ENCODE data around the gene TMEM248. TPM values are rescaled to one million over a fixed set of nuclear protein-coding genes. Genes with fewer than 3 reads are reported as not detected.
"Not testable (repeated sequence)": the region's sequence is repeated elsewhere in the genome, so short reads cannot be mapped to it uniquely, and the experiment has no call there.

Gene TMEM248
- total and polyA plus RNA-seq, 2 donors (not counting 3 experiments of a cell fraction or from before 2014, with no cell fraction given) = 107 to 220 TPM

DNA sequence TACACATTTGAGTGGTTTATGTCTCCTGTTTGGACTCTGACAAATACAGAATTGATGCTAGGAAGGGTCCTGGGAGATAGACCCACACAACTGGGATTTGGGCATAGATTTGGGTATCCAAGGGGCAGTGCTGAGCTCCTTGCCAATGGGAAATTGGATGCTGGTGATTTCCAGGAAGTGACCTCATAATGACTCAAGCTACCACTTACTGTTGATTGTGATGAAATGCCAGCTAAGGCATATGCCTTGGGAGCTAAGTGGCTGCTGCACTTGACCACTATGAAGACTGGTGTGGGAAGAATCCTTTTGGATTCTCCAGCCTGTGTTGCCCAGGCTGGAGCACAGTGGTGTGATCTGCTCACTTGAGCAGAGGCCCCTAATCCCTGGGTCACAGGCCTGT, 36.5 kb upstream of the TMEM248 start:
- H3K79me2 ChIP-seq (ENCODE audit: control insufficient read depth, insufficient read depth, low read length); H3K9me1 ChIP-seq (replicated peaks; ENCODE audit: control insufficient read depth, extremely low read depth, insufficient read depth, low read length); H3K4me1 ChIP-seq (ENCODE audit: control insufficient read depth, extremely low read depth, insufficient read depth, low read length); H3K27me3 ChIP-seq (ENCODE audit: control insufficient read depth in 2 of 2, insufficient read depth in 2 of 2, low read length in 2 of 2); H3K4me2 ChIP-seq (ENCODE audit: insufficient read depth, low read length); BruUV-seq (replicated peaks); H3K9me3 ChIP-seq (replicated peaks; ENCODE audit: control insufficient read depth, insufficient read depth, low read length); H3K36me3 ChIP-seq (ENCODE audit: control insufficient read depth in 2 of 2, extremely low read depth in 1 of 2, insufficient read depth in 2 of 2, low read length in 2 of 2); H3K9ac ChIP-seq (replicated peaks; ENCODE audit: extremely low read depth, insufficient read depth, low read length); H3K4me3 ChIP-seq (replicated peaks in 1 of 3; ENCODE audit: insufficient read depth in 1 of 3, low read depth in 1 of 3, low read length in 3 of 3); H3K27ac ChIP-seq (ENCODE audit: insufficient read depth, low read depth, low read length); dilution Hi-C loops (cut with MboI; ENCODE audit: extremely low pct_ligation_motif_present, low sequenced_read_pairs); H4K20me1 ChIP-seq (replicated peaks; ENCODE audit: control insufficient read depth, extremely low read depth, insufficient read depth, low read length); H2AFZ ChIP-seq (ENCODE audit: low read depth, low read length); intact Hi-C loops (cut with micrococcal nuclease): not testable (repeated sequence)
- peak; percentile 13 for DNase-seq (ENCODE audit: low read depth, low spot score)
- POLR2A ChIA-PET = interaction anchor here (0.7 kb wide), 1 partner anchor 144 kb away, joined by 4 read pairs; the partner anchor contains the start of gene RABGEF1
- peak; percentile 60 for FAIRE-seq
- TF ChIP-seq FOS (IDR thresholded peaks at IDR 0.05; ENCODE audit: borderline replicate concordance, insufficient read depth, low read length) (peak; percentile 34), JUN (IDR thresholded peaks at IDR 0.05; ENCODE audit: borderline replicate concordance, insufficient read depth, insufficient read length, low read depth) (peak; percentile 11)
- CTCF ChIA-PET = interaction anchor here (0.9 to 1.4 kb wide), 2 partner anchors 16 to 854 kb away, joined by 3 to 4 read pairs; no protein-coding TSS in a partner anchor

DNA sequence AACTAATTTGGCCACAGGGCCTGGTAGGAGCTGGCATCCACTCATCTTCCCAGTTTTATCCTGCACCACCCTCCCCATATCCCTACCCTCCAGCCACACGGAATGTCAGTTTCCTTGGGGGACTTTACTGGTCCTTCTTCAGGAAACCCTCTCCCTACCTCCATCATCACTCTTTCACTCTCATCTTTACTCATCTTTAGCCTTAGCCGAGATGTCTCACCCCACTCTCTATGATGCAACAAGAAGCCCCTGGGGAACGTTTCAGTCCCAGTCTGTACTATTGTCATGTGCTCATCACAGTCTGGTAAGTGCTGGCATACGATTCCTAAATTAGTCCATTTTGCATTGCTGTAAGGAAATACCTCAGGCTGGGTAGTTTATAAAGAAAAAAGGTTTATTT, 34.9 kb upstream of the TMEM248 start:
- H2AFZ ChIP-seq (ENCODE audit: low read depth, low read length) = no peak overlapping the region
- no peak for FAIRE-seq

DNA sequence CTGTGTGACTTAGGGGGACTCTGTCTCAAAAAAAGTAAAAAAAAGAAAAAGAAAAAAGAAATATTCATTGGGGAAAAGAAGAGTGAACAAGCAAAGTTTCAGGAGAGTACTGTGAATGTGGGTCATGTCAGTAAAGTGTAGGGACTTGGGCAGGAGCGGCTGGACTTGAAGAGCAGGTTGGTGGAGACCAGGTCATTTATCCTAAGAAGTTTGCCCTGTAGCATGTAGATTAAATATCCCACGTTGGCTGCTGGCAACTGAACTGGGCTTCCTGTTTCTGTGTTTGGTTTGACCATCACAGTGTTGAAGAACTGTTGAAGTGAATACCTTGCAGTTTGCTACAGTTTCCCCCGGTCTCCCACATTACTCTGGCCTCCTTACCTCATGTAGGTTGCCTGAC, 32.8 kb upstream of the TMEM248 start:
- H3K4me3 ChIP-seq (replicated peaks in 1 of 3; ENCODE audit: insufficient read depth in 1 of 3, low read depth in 1 of 3, low read length in 3 of 3); H4K20me1 ChIP-seq (replicated peaks; ENCODE audit: control insufficient read depth, extremely low read depth, insufficient read depth, low read length); H3K27ac ChIP-seq (ENCODE audit: insufficient read depth, low read depth, low read length); intact Hi-C loops (cut with micrococcal nuclease); DNase-seq (ENCODE audit: low read depth, low spot score); H3K4me1 ChIP-seq (ENCODE audit: control insufficient read depth, extremely low read depth, insufficient read depth, low read length); H3K79me2 ChIP-seq (ENCODE audit: control insufficient read depth, insufficient read depth, low read length); H3K4me2 ChIP-seq (ENCODE audit: insufficient read depth, low read length); dilution Hi-C loops (cut with MboI; ENCODE audit: extremely low pct_ligation_motif_present, low sequenced_read_pairs); H3K9me3 ChIP-seq (replicated peaks; ENCODE audit: control insufficient read depth, insufficient read depth, low read length); H3K27me3 ChIP-seq (ENCODE audit: control insufficient read depth in 2 of 2, insufficient read depth in 2 of 2, low read length in 2 of 2); H2AFZ ChIP-seq (ENCODE audit: low read depth, low read length); FAIRE-seq; H3K36me3 ChIP-seq (ENCODE audit: control insufficient read depth in 2 of 2, extremely low read depth in 1 of 2, insufficient read depth in 2 of 2, low read length in 2 of 2); CTCF ChIA-PET; BruUV-seq (replicated peaks); H3K9ac ChIP-seq (replicated peaks; ENCODE audit: extremely low read depth, insufficient read depth, low read length); H3K9me1 ChIP-seq (replicated peaks; ENCODE audit: control insufficient read depth, extremely low read depth, insufficient read depth, low read length): not testable (repeated sequence)
- POLR2A ChIA-PET = interaction anchor here (0.6 kb wide), 1 partner anchor 33 kb away, joined by 3 read pairs; the partner anchor contains the start of gene TMEM248

More for the DNA sequence above, 34.9 kb upstream of the TMEM248 start:
- Histone ChIP-seq H4K20me1 (replicated peaks; ENCODE audit: control insufficient read depth, extremely low read depth, insufficient read depth, low read length) (no peaks in the 10 kb centered on the region), H3K9me3 (replicated peaks; ENCODE audit: control insufficient read depth, insufficient read depth, low read length) (no peaks in the 10 kb centered on the region), H3K27me3 (ENCODE audit: control insufficient read depth in 2 of 2, insufficient read depth in 2 of 2, low read length in 2 of 2) (no peaks in the 10 kb centered on the region), H3K4me2 (ENCODE audit: insufficient read depth, low read length) (no peak overlapping the region), H3K9me1 (replicated peaks; ENCODE audit: control insufficient read depth, extremely low read depth, insufficient read depth, low read length) (no peaks in the 10 kb centered on the region), H3K79me2 (ENCODE audit: control insufficient read depth, insufficient read depth, low read length) (no peaks in the 10 kb centered on the region), H3K9ac (replicated peaks; ENCODE audit: extremely low read depth, insufficient read depth, low read length) (no peak overlapping the region), H3K27ac (ENCODE audit: insufficient read depth, low read depth, low read length) (no peak overlapping the region), H3K4me1 (ENCODE audit: control insufficient read depth, extremely low read depth, insufficient read depth, low read length) (no peaks in the 10 kb centered on the region), H3K36me3 (ENCODE audit: control insufficient read depth in 2 of 2, extremely low read depth in 1 of 2, insufficient read depth in 2 of 2, low read length in 2 of 2) (no peaks in the 10 kb centered on the region), H3K4me3 (replicated peaks in 1 of 3; ENCODE audit: insufficient read depth in 1 of 3, low read depth in 1 of 3, low read length in 3 of 3) (no peak overlapping the region)
- POLR2A ChIA-PET = no interaction called here
- no TSS peak for BruUV-seq (replicated peaks)
- dilution Hi-C loops (cut with MboI; ENCODE audit: extremely low pct_ligation_motif_present, low sequenced_read_pairs) = no loop called here
- DNase-seq (ENCODE audit: low read depth, low spot score) = no peak
- intact Hi-C loops (cut with micrococcal nuclease) = no loop called here
- CTCF ChIA-PET = no interaction called here
- TF ChIP-seq EZH2 (IDR thresholded peaks at IDR 0.05; ENCODE audit: borderline replicate concordance, low read depth, low read length, severe bottlenecking) (no peak), GATA2 (IDR thresholded peaks at IDR 0.05; ENCODE audit: insufficient read depth, insufficient read length, low read depth, low read length) (no peak), POLR2A (IDR thresholded peaks at IDR 0.05; ENCODE audit: low read depth, low read length) (no peak), FOS (IDR thresholded peaks at IDR 0.05; ENCODE audit: borderline replicate concordance, insufficient read depth, low read length) (no peak), JUN (IDR thresholded peaks at IDR 0.05; ENCODE audit: borderline replicate concordance, insufficient read depth, insufficient read length, low read depth) (no peak), POLR2AphosphoS5 (IDR thresholded peaks at IDR 0.05; ENCODE audit: insufficient read depth, low read depth, low read length) (no peak)
